Neuron (in vitro differentiated cells): ENCODE data around the gene PAXX.
"Not testable (repeated sequence)": the region's sequence is repeated elsewhere in the genome, so short reads cannot be mapped to it uniquely, and the experiment has no call there.

ENCODE experiments used
- H2AFZ ChIP-seq: one replicate; pipeline ENCODE4 v1.6.1; 2013; ENCODE audit warnings: low read depth, mild to moderate bottlenecking, inconsistent platforms, low read length, moderate library complexity
- H3K27me3 ChIP-seq: one replicate; pipeline ENCODE4 v1.6.1; 2013; ENCODE audit warnings: low read length; ENCODE audit not compliant: insufficient read depth
- H3K36me3 ChIP-seq: one replicate; pipeline ENCODE4 v1.6.1; 2013; ENCODE audit warnings: low read length; ENCODE audit not compliant: insufficient read depth
- H3K4me1 ChIP-seq: one replicate; pipeline ENCODE4 v1.6.1; 2013; ENCODE audit warnings: low read length; ENCODE audit not compliant: insufficient read depth
- H3K4me3 ChIP-seq: 2 replicates; pipeline ENCODE4 v1.5.1; 2013; ENCODE audit warnings: mild to moderate bottlenecking, low read length, moderate library complexity
- H3K9me3 ChIP-seq: one replicate; pipeline ENCODE4 v1.6.1; 2013; ENCODE audit warnings: low read length

PAXX gene

DNA sequence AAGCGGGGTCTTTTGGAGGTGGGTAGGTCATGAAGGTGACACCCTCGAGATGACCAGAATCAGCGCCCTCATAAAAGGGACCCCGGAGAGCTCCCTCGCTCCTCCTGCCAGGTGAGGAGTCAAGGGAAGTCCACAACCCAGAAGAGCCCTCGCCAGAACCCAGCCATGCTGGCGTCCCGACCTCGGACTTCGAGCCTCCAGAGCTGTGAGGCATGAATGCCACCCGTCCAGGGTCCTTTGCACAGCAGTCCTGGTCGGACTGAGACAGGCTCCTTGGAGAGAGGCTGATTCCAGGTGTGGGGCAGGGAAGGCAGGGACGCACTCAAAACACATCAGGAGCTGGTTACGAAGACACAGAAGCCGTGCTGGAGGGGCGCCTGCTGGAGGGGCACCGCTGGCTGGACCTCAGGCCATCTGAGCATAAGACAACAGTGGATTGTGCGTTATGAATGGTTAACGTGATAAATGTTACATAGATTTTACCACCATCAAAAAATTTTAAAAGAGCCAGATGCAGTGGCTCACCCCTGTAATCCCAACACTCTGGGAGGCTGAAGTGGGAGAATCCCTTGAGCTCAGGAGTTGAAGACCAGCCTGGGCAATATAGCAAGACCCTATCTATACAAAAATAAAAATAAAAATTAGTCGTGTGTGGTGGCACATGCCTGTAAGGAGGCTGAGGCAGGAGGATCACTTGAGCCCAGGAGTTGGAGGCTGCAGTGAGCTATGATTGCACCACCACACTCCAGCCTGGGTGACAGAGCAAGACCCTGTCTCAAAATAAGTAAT, 9.8 kb downstream of the PAXX start:
- Histone ChIP-seq H3K4me3 (no peak overlapping the region), H3K9me3 (no peaks in the 10 kb centered on the region), H3K27me3 (no peaks in the 10 kb centered on the region)

GRCh38 chr9:137002646-137003041, 10.4 kb downstream of the PAXX start:
- no peaks in the 10 kb centered on the region for H3K27me3 ChIP-seq
- H3K4me3 ChIP-seq, result no peak overlapping the region
- no peaks in the 10 kb centered on the region for H3K4me1 ChIP-seq
- no peaks in the 10 kb centered on the region for H3K36me3 ChIP-seq
- H3K9me3 ChIP-seq, result no peaks in the 10 kb centered on the region
- H2AFZ ChIP-seq, result no peak overlapping the region

More for the DNA sequence above, 9.8 kb downstream of the PAXX start:
- no peaks in the 10 kb centered on the region for H3K4me1 ChIP-seq
- no peaks in the 10 kb centered on the region for H3K36me3 ChIP-seq
- no peak overlapping the region for H2AFZ ChIP-seq

DNA sequence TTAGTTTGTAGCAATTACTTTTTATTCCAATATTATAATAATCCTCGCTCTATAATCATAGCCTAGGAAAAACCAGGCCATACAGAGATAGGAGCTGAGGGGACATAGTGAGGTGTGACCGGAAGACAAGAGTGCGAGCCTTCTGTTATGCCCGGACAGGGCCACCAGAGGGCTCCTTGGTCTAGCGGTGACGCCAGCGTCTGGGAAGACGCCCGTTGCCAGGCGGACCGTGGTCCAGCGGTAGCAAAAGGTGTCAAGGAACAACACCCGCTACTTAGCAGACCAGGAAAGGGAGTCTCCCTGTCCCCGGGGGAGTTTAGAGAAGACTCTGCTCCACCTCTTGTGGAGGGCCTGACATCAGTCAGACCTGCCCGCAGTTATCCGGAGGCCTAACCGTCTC, 12.1 kb downstream of the PAXX start:
- H3K4me1 ChIP-seq, H3K4me3 ChIP-seq, H3K36me3 ChIP-seq, H2AFZ ChIP-seq, H3K9me3 ChIP-seq, H3K27me3 ChIP-seq: not testable (repeated sequence)

- H3K36me3 ChIP-seq, result peaks cover 3% of the 10 kb centered on the region
- no peaks in the 10 kb centered on the region for H3K4me1 ChIP-seq
- H2AFZ ChIP-seq, result no peak overlapping the region
- H3K4me3 ChIP-seq, result no peak overlapping the region
- H3K27me3 ChIP-seq, result no peaks in the 10 kb centered on the region
- H3K9me3 ChIP-seq, result no peaks in the 10 kb centered on the region
Observed at GRCh38 chr9:137006116-137007003, 14.1 kb downstream of the PAXX start.

GRCh38 chr9:137007108-137007815, 15.0 kb downstream of the PAXX start:
- Histone ChIP-seq H3K27me3 (no peaks in the 10 kb centered on the region), H3K9me3 (no peaks in the 10 kb centered on the region), H3K4me3 (no peak overlapping the region), H3K4me1 (no peaks in the 10 kb centered on the region), H2AFZ (no peak overlapping the region), H3K36me3 (peaks cover 8% of the 10 kb centered on the region)

DNA sequence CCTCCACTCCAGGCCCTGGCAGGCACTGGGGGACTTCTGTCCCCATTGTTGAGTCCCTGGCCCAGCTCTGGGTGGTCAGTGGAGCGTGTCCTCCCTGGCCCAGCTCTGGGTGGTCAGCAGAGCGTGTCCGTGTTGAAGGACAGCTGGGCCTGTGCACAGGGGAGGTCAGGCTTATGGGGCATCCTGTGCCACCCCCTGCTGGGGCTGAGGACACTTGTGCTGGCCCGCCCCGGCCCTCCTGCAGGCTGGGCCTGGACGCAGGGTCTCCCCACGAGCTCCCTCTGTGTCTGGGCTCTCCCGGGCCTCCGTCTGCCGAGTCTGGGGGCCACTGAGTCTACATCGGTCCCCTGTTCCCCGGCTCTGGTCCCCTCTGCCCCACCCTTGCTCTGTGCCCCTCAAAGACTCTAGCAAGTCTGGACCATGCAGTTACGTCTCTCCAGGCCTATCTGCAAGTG, 15.6 kb downstream of the PAXX start:
- Histone ChIP-seq H2AFZ (no peak overlapping the region), H3K9me3 (no peaks in the 10 kb centered on the region)

GRCh38 chr9:137008312-137008711, 16.1 kb downstream of the PAXX start:
- H3K27me3 ChIP-seq, result no peaks in the 10 kb centered on the region
- H3K36me3 ChIP-seq, result peaks cover 14% of the 10 kb centered on the region
- H2AFZ ChIP-seq, result no peak overlapping the region
- H3K4me1 ChIP-seq, result no peaks in the 10 kb centered on the region
- H3K4me3 ChIP-seq, result no peak overlapping the region
- no peaks in the 10 kb centered on the region for H3K9me3 ChIP-seq

More for the DNA sequence above, 15.6 kb downstream of the PAXX start:
- H3K4me1 ChIP-seq, result no peaks in the 10 kb centered on the region
- H3K4me3 ChIP-seq, result no peak overlapping the region
- no peaks in the 10 kb centered on the region for H3K27me3 ChIP-seq
- peaks cover 12% of the 10 kb centered on the region for H3K36me3 ChIP-seq

DNA sequence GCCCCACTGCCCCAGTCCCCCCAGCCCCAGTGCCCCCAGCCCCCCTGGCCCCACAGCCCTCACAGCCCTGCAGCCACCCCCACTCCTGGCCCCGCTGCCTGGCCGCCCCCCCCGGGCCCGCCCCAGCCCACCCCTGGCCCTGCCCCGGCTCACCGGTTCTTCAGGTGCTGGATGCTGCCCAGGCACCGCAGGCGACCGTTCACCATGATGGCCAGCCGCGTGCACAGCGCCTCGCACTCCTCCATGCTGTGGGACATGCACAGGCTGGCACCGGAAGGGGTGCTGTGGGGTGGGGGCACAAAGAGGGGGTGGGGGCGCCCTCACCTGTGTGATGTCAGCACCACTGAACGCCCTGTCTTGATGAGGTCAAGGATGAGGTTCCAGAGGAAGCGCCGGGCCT, 17.0 kb downstream of the PAXX start:
- no peaks in the 10 kb centered on the region for H3K4me1 ChIP-seq
- no peak overlapping the region for H2AFZ ChIP-seq
- no peaks in the 10 kb centered on the region for H3K9me3 ChIP-seq
- no peak overlapping the region for H3K4me3 ChIP-seq
- no peaks in the 10 kb centered on the region for H3K27me3 ChIP-seq
- peaks cover 22% of the 10 kb centered on the region for H3K36me3 ChIP-seq

DNA sequence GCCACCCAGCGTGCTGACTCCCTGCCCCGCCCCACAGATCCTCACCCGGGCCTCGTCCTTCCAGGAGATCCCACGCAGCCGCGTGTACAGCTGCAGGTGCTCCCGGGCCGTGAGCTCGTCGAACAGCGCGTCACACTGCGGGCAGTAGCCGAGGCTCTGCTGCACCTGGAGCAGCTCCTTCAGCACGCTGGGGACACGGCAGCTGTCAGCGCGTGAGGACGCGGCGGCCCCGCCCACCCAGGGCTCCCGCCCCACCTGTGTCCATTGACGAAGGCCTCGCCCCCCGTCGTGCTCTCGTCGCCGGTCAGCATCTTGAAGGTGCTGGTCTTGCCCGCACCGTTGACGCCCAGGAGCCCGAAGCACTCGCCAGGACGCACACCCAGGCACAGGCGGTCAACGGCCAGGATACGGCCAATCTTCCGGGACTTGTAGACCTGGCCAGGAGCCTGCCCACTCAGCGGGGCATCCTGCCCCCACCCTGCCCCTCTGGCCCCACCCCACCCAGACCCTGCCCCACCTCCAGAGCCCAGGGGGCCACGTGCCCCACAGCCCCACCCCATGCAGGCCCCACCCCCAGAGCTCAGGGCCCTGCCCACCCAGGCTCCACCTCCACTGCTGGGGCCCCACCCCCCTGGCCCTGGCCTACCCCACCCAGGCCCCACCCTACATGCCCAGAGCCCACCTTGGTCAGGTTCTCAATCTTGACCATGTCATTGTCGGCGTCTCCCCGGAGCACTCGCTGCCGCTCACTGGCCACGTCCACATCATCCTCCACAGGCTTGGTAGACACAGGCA, 17.9 kb downstream of the PAXX start:
- Histone ChIP-seq H3K9me3 (no peaks in the 10 kb centered on the region), H3K4me1 (no peaks in the 10 kb centered on the region), H2AFZ (no peak overlapping the region), H3K36me3 (peaks cover 29% of the 10 kb centered on the region), H3K27me3 (no peaks in the 10 kb centered on the region), H3K4me3 (no peak overlapping the region)

GRCh38 chr9:137011156-137011555, 18.9 kb downstream of the PAXX start:
- Histone ChIP-seq H3K4me3 (no peak overlapping the region), H2AFZ (no peak overlapping the region), H3K9me3 (no peaks in the 10 kb centered on the region), H3K4me1 (no peaks in the 10 kb centered on the region), H3K36me3 (peaks cover 37% of the 10 kb centered on the region), H3K27me3 (no peaks in the 10 kb centered on the region)

DNA sequence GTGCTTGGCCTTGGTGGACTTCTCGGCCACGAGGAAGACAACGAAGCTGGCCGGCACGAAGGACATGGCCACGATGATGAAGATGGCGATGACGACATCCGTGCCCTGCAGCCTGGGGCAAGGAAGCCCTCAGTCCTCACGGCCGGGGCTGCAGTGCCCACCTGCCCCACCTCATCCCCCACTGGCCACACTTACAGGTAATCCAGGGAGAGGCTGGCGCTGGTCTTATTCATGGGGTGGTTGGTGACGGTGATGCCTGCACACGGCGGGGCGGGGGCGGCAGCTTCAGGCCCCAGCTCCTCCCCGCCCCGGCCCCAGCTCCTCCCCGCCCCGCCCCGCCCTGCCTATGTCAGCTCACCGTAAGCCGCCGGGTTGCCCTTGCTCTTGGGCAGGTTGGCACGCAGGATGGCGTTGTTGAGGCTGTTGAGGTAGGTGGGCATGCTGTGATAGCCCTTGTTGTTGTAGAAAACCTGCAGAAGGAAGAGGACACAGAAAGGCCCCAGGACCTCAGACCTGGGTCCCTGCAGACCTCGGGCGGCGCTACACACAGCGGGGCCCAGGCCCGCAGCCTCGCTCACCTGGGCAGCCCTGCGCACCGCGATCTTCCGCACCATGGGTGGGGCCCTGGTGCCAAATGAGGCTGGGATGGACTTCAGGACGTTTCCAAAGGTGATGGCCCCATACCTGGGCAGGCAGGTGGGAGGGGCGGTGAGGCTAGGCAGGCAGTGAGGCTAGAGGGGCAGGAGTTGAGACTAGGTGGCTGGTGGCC, 19.9 kb downstream of the PAXX start:
- peaks cover 44% of the 10 kb centered on the region for H3K36me3 ChIP-seq
- no peaks in the 10 kb centered on the region for H3K4me1 ChIP-seq
- no peak overlapping the region for H2AFZ ChIP-seq
- no peak overlapping the region for H3K4me3 ChIP-seq
- no peaks in the 10 kb centered on the region for H3K9me3 ChIP-seq
- no peaks in the 10 kb centered on the region for H3K27me3 ChIP-seq
